ENCODE data around the gene NIPAL3. TPM values are rescaled to one million over a fixed set of nuclear protein-coding genes. Genes with fewer than 3 reads are reported as not detected.

Gene NIPAL3
- total and polyA plus RNA-seq, 3 donors from 2014 or later: 11.2 to 46.0 (median 33.1) TPM

GRCh38 chr1:24415910-24416665, 486 bp downstream of the NIPAL3 start:
- WGBS, 2 donors: 2 to 3% methylated on average over 35 of the region's 35 CpGs
- Histone ChIP-seq H3K27ac (no peak overlapping the region), H3K9me3 (no peaks in the 10 kb centered on the region), H3K27me3 (no peaks in the 10 kb centered on the region), H3K4me3 (peak overlapping the region; percentile 45 to 71), H3K4me1 (peaks cover 6% of the 10 kb centered on the region), H3K36me3 (ENCODE audit: low read depth, missing control alignments) (no peaks in the 10 kb centered on the region)
- DNase-seq: no peak
- TF ChIP-seq POLR2A (IDR thresholded peaks at IDR 0.05) (no peak), CTCF (IDR thresholded peaks at IDR 0.05) (no peak)
- intact Hi-C loops (cut with DNase I; ENCODE audit: low total_unique reads): no loop called here

- H3K27me3 ChIP-seq: no peaks in the 10 kb centered on the region
- TF ChIP-seq CTCF (IDR thresholded peaks at IDR 0.05) (no peak), POLR2A (IDR thresholded peaks at IDR 0.05) (no peak)
- H3K36me3 ChIP-seq (ENCODE audit: low read depth, missing control alignments): no peaks in the 10 kb centered on the region
- H3K27ac ChIP-seq: no peak overlapping the region
- 65 to 66% methylated on average over 10 of the region's 10 CpGs for WGBS, 2 donors
- intact Hi-C loops (cut with DNase I; ENCODE audit: low total_unique reads): no loop called here
- H3K4me3 ChIP-seq: peak overlapping the region in 1 of 2 donors; percentile 71
- no peak for DNase-seq
- H3K9me3 ChIP-seq: no peaks in the 10 kb centered on the region
- H3K4me1 ChIP-seq: peaks cover 6% of the 10 kb centered on the region
Observed at GRCh38 chr1:24416666-24417391, 1.2 kb downstream of the NIPAL3 start.

- WGBS, 2 donors: 57 to 63% methylated on average over 1 of the region's 1 CpG
- intact Hi-C loops (cut with DNase I; ENCODE audit: low total_unique reads): no loop called here
- H3K9me3 ChIP-seq: no peaks in the 10 kb centered on the region
- H3K27me3 ChIP-seq: no peaks in the 10 kb centered on the region
- no peaks in the 10 kb centered on the region for H3K36me3 ChIP-seq (ENCODE audit: low read depth, missing control alignments)
- no peak overlapping the region for H3K4me3 ChIP-seq
- H3K27ac ChIP-seq: no peak overlapping the region
- TF ChIP-seq CTCF (IDR thresholded peaks at IDR 0.05): no peak
- TF ChIP-seq POLR2A (IDR thresholded peaks at IDR 0.05): no peak
- H3K4me1 ChIP-seq: peaks cover 6% of the 10 kb centered on the region
- no peak for DNase-seq
Observed at GRCh38 chr1:24417681-24418080, 2.1 kb downstream of the NIPAL3 start.

GRCh38 chr1:24418898-24419628, 3.5 kb downstream of the NIPAL3 start:
- Histone ChIP-seq H3K9me3 (no peaks in the 10 kb centered on the region), H3K4me1 (peaks cover 6% of the 10 kb centered on the region), H3K27ac (peak overlapping the region in 1 of 2 donors; percentile 69), H3K36me3 (ENCODE audit: low read depth, missing control alignments) (no peaks in the 10 kb centered on the region), H3K27me3 (no peaks in the 10 kb centered on the region), H3K4me3 (no peak overlapping the region)
- intact Hi-C loops (cut with DNase I; ENCODE audit: low total_unique reads): no loop called here
- 52 to 73% methylated on average over 11 to 14 of the region's 14 CpGs for WGBS, 2 donors
- DNase-seq: peak; percentile 87
- no peak for TF ChIP-seq CTCF (IDR thresholded peaks at IDR 0.05)
- no peak for TF ChIP-seq POLR2A (IDR thresholded peaks at IDR 0.05)

All from testis (tissue), 3 donors.